NCI-H1694 (cell line): Measurements from ENCODE around the gene TMTC1.
"Not testable (repeated sequence)": the region's sequence is repeated elsewhere in the genome, so short reads cannot be mapped to it uniquely, and the experiment has no call there.

ENCODE experiments used
- DNase-seq: peaks from one replicate; lab custom pipeline; 2025; lab: John Stamatoyannopoulos, UW

The TMTC1 gene

DNA sequence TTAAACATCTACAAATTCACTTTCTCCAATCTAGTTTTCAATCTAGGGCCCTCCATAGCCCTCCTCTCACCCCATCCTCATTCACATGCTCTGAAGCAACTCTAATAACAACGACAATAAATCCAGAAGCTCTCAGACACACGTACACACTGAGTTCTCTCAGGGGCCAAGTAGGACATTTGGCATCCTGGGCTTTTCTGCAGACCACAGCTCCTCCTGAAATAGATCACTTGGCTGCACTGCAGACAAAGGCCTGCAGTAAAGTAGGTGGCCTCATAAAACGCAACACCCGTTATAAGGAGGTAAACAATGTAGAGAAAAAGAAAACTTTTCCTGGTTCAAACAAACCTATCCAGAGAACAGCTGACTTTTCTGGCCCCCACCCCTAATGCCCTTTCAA is 111.2 kb downstream of the TMTC1 start:
- no peak for DNase-seq

DNA sequence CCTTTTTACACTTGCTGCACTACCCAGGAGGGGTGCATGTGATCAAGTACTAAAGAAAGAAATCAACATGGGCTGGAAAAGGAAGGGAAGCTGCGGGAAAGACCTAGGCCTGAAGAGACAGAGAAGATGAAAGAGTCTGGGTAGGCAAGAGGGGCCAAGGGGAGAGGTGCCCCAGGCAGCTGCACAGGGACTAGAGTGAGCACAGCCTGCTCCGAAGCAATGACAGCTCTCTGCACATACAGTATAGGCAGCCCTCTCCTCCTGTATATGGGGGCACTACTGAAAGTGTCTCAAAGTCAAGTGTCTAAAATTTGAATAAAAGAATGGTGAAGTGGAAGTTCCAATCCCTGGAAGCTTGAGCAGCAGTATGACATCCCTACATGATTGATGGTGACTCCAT is 112.0 kb downstream of the TMTC1 start:
- no peak for DNase-seq

DNA sequence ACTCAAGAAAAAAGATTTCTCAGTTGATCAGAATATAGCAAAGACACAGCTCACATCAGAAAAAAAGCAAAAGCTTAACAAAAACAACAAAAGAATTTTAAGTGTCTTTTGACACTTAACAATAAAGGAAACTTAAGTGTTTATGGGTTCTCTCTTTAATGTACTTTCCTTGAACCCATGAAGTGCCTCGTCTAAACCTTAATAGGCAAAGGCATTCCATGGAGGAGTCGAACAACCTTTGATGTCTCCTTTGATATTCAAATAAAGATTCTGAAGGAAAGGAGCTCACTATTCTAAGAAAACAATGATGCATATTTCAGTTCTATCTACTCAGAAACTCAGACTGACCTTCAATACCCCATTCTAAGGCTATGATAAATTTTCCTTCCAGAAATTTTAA is 116.7 kb downstream of the TMTC1 start:
- DNase-seq: no peak

DNA sequence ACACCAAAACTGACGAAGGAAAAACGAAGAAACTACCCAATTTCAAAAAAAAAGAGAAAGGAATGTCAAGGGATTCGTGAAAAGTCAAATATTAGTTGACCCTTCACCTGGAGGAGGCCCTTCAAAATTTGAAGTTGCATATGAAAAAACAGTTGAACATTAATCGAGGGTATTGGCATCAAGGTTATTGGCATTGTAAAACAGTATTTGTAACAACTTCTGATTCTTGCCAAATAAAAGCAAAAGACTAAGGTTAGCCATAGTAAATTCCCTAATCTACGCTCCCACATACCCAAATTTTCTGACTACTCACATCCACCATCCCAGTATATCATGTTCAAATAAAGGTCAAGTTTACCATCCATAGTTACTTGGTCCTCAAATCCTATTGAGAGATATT is 118.6 kb downstream of the TMTC1 start:
- no peak for DNase-seq

DNA sequence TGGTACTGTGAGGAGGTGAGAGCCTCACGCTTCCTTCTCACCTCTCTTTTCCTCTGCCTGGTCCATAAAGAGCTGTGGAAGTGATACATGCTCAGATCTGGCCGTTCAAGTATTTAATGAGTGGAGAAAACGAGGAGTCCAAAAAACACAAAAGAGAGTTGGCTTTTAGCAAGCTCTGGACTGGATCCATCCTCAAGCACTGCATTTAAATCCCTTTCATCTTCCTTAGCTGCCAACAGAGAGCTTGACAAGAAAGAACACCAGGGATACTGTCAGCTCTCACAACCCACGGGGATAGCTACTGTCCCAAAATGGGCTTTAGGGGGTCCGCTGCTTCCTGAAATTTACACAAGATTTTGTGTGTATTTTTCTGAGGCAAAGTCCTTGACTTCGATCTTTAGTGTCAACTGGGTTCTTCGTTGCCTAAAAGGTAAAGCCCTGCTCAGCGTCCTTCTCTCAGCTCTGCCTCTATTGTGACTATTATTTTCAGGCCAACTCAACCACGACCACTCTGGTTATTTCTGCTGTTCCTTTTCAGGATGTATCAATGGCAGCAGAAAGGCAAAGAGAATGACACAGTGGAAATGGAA is 120.9 kb downstream of the TMTC1 start:
- no peak for DNase-seq

DNA sequence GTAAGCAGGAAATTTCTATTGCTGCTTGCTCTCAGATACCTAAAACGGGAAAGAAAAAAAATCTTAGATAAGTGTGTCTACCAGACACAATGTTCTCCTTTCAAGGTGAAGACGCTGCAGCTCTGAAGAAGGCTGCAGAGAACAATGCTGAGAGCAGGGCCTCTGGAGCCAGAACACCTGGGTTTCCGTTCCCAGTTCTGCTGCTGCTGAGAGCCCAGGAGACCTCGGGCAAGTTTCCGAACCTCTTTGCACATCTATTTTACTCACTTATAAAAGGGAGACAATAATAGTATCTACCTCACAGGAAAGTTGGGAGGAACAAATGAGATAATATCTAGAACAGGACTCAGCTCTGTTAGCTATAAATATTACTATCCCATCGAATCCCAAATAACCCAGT is 122.9 kb downstream of the TMTC1 start:
- no peak for DNase-seq

DNA sequence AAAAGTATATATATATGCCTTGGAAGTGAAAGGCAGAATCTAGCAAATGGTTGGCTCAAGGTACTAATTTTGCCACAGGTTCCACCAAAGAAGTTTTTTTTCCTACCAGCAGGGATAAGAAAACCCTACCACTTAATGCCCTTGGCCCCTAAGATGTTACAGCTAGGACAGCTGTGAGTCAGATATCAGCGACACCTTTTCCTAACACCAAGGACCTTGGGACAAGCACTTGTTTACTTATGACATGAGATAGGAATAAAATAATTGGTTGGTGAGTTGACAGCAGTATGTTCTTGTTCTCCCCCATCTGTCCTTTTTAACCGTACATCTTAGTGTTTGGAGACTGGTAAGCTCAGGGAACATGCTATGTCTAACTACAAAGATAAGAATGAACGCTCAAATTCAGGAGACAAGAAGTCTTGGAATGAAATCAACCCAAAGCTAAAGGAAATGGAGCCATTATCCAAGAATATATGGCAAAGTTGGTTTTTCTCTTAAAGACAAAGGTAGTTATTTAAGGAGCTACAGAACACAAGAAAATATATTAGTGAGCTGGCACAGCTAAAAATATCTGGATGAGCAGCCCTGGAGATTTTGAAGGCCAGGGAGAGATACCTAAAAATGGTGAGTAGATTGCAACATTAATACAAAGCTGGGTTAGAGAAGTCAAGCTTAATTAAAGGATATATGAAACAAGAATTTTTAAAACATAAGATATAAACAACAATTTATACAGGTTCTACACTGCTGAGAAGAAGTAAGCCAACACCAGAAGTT is 126.8 kb downstream of the TMTC1 start:
- no peak for DNase-seq

DNA sequence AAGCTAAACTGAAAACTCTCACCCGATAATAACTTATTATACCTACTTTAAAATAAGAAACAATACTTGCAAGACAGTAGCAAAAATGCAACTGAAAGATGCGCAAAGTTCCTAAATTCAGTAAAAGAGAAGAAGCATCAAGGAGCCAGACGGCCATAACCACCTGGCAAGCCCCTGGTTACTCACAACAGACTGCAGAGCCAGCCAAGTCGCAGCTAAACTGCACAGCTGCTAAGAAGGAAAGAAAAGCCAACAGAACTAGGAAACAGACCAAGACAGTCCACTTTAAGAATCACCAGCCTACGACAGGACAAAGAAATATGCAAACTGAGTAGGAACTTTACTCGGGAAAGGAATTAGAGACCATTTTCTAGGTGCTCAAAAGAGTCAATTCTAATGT is 127.9 kb downstream of the TMTC1 start:
- DNase-seq: no peak

DNA sequence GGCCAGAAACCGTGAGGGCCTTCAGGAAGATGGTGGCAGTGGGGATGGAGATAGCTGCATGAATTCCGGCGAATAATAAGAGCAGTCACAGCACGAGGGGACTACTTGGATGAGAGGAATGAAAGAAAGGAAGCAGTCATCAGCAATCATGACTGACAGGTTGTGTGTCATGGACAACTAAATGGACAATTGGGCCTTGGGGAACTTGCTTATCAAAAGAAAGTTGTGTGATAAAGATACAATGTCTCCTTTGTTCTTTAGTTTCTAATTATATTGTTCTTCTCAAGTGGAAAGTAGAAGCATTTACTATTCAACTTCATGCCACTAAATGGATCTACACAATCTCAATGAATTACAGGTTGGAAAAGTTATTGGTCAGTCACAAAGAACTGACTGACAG is 130.5 kb downstream of the TMTC1 start:
- no peak for DNase-seq

DNA sequence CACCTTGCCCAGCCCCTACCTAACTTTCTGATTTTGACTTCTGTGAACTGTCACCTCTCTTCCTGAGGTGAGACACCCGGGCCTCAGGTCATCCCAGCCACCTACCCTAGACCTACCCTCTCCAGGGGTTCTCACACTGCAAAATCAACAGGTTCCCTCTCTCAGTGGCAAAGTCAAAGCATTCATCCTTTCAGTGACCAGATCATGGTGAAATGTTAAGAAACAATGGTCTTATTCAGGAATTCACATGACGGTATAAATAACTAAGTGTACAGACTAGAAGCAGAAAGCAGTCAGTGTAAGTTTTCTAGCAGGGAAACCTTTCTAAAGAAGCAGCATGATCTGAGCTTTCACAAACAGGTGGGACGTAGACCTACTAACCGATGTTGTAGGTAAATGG is 133.4 kb downstream of the TMTC1 start:
- DNase-seq: no peak

DNA sequence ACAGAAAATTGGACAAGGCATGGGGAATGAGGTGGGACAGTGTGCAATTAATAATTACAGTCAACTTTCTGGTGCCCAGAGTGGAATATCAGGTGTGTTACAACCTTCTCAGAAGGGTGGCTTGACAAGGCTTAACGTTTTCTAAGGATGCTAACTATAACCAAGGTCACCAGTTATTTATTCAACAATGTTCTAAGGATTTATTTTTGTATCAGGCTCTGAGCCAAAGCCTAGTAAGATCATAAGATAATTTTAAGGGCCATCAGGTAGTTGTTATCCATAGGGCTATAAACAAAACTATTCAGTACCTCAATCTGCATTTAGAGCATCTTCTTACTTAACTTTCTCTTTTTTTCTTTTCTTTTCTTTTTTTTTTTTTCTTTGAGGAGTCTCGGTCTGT is 134.0 kb downstream of the TMTC1 start:
- no peak for DNase-seq

DNA sequence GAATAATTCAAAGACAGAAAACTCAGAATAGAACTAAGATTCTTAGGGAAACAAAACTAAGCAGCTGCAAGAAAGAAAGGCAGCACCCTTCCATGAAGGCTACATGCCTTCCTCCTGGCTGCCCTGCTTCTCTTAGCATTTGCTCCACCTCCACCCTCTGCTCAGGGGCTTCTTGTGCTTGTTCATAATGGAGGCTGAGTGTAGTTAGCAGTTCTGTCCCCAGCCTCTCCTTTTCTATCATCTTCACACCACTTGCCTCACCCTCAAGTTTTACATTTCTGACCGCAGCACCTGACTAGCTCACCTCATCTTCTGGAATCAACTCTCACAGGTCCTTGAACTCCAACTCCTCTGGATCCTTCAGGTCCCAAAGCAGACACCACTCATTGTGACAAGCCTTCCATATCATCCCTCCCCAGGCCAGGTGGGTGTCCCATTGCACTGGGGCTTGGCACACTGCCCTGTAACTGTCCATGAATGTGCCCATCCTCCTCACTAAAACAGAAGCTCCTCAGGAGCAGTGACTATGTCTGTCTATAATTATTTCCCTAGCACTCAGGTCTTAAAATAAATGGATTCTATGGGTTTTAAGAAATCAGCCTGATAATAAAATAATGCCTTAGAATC is 139.1 kb downstream of the TMTC1 start:
- DNase-seq: no peak

DNA sequence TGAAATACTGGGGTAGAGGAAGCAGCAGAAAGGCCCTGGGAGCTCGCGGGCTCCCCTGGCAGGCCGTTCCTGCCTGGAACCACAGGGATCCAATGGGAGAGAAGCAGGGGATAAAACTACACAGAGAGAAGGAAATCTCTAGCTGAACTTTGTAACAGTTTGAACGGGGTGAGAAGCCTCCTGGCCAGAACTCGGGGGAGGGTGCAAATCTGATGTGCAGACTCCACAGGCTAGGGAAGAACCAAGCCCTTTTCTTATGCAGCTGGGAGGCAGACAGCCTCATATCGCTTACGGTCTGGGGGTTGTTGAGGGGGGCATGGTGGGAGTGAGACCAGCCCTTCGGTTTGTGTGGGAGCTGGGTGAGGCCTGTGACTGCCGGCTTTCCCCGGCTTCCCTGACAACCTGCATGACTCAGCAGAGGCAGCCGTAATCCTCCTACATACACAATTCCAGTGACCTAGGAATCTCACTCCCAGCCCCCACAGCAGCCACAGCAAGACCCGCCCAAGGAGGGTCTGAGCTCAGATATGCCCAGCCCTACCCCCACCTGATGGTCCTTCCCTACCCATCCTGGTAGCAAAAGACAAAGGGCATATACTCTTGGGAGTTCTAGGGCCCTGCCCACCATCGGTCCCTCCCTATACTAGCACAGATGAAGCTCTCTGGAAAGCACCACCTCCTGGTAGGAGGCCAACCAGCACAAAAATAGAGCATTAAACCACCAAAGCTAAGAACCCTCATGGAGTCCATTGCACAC is 143.0 kb downstream of the TMTC1 start:
- DNase-seq: no peak

DNA sequence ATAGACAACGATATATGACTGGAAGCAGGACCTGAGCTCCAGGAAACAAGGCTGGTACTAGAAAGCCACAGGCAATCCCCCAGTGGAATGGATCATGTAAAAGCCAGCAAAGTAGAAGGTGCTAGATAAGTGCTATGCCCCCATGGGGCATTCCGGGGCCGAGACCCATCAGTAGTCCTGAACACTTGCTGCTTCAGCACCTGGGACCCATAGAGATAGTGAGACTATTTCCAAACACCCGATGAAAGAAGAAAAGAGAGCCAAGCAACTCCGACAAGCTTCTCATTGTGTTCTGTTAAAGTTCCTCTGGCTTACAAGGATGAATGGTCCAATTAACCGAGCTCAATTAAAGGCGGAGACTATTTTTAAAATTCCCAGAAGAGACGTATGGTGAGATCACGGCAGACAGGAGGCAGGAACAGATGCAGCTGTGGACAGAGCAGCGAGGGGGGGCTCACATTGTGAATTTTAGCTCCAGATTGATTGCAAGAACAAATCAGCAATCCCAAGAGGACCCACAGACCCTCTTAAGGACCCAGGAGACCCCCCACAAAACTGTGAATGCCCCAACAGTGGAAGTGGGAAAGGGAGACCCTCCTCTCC is 143.7 kb downstream of the TMTC1 start:
- no peak for DNase-seq

DNA sequence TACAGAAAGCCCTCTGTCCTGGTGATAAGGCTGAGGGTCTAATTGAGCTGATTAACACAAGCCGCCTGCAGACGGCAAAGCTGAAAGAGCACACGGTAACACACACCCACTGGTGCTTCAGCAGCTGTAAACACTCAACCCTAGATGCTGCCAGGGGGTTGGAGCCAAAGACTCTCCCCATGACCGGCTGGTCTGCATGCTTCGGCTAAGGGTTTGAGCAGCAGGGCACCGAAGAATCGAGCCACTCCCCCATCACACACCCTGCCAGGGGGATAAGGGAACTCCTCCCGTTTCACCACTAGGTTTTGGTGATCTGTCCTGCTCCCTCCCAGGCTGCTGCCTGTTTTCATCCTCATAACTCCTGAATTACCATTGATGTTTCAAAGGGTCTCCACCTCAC is 145.2 kb downstream of the TMTC1 start:
- no peak for DNase-seq

DNA sequence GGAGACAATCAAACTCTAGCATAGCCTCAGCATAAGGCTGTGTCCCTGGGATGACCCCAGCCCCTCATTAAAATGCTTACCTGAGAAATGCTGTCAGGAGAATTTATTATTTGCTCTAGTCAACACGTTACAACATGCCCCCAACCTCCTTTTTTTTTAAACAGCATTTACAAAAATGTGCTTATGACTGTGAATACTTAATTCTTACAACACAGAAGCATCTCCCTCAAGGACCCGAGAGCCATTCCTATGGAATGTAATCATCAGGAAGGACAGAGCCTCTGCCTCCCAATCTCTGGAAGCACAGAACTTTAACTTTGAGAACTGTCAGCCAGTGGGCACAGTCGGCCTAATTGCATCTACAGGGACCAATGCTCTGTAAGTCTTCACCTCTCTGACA is 149.7 kb downstream of the TMTC1 start:
- no peak for DNase-seq

DNA sequence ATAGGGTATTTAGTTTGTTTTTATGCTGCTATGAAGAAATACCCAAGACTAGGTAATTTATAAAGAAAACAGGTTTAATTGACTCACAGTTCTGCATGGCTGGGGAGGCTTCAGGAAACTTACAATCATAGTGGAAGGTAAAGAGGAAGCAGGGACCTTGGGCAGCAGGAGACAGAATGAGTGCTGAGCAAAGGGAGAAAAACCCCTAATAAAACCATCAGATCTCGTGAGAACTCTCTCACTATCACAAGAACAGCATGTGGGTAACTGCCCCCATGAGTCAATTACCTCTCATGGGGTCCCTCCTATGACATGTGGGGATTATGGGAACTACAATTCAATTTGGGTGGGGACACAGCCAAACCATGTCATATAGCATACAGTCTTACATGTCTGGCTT is 153.6 kb downstream of the TMTC1 start:
- DNase-seq: not testable (repeated sequence)

DNA sequence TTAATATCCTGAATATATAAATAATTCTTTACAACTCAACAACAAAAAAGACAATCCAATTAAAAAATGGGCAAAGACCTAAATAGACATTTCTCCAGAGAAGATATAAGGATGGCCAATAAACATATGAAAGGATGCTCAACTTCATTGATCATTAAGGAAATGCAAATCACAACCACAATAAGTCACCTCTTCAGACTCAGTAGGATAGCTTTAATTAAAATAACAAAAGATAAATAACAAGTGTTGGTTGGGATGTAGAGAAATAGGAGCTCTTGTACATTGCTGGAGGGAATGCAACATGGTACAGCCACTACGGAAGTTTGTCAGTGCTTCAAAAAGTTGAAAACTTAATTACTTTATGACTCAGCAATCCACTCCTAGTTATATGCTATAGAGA is 156.5 kb downstream of the TMTC1 start:
- no peak for DNase-seq

DNA sequence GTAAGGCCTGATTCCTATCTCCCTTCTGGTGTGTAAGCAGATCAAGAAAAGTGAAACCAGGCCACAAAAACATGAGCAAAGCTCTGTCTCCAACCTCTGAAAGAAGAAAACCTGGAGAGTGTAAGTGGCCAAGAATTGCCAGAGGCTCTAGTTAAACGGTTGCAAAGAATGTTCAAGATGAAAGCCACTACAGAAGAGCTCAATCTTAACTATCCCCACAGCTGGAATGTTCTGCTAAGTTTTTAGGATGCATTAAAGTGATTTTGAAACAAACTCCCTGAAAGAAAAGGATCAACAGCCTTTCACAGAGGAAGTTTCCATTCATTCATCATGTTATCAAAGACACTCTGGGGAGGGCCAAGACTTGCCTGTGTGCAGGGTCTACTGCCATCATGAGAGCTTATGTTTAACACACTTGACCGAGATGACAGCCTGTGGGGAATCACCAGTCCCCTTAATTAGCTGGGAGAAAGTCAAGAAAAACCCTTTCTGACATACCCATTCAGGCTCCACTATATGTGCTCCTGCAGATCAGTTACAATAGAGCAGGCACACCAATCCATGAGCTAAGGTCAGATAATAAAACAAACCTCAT is 158.3 kb downstream of the TMTC1 start:
- no peak for DNase-seq

DNA sequence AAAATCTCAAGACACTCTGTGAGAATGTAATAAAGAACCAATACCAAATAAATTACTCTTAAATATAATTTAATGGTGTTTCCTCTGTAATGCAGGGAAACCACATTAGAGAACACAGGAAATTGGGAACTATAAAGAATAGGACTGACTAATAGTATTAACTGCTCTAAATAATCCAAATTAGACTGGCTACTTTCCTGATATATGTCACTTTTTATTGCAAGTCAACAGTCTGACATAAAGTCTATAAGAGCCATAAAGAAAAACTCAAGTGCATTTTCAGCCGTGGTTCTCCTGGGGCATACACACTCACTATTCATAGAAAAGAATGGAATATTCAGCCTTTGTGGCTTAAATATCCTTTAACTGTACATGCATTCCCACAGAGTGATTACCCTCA is 161.5 kb downstream of the TMTC1 start:
- DNase-seq: no peak

DNA sequence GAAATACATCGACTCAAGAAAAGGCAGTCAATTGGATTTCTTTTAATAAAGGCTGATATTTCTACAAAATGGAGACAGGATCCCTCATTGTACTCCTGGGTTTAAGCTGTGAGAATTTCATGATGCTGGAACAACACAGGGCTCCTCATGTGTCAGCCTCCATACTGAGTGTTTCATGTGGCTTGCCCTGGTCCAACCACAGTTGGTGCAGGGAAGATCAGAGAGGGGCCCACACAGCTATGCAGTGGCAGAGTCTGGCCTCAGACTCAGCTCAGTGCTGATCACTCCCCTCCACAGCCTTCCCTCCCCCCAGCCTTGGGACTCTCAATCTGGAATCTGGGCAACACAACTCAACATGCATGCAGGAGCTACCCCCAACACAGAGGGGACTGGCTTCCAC is 163.7 kb downstream of the TMTC1 start:
- DNase-seq: no peak

DNA sequence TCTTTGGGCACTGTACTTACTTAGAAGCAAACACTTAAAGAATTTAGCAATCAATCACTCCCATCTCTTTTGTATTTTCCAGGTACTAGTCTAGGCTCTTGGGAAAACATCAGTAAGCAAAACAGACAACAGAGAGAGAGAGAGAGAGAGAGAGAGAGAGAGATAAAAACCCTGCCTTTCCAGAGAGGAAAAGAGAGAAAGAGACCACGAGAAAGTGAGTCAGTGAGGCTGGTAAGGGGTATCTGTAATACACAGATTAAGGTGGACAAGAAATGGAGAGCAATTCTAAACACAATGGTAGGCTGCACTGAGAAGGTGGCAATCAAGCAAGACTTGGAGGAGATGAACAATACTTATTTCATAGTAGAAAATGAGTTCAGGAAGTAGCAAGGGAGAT is 166.3 kb downstream of the TMTC1 start:
- DNase-seq: no peak
